Stimulated activated CD8-positive, alpha-beta memory T cell treated with anti-CD3 and anti-CD28 coated beads, Interleukin-4, amount 100 ng/mL, for 48 hours (primary cell): Measurements from ENCODE around the gene UBAC1.
"Not testable (repeated sequence)": the region's sequence is repeated elsewhere in the genome, so short reads cannot be mapped to it uniquely, and the experiment has no call there.

Experiments used
- DNase-seq: peaks from one replicate; pipeline ENCODE4 v3.0.0-alpha.2; 2020

UBAC1 gene

GRCh38 chr9:135911233-135911632, 49.9 kb downstream of the UBAC1 start:
- not testable (repeated sequence) for DNase-seq

GRCh38 chr9:135910757-135911156, 50.4 kb downstream of the UBAC1 start:
- DNase-seq: no peak

GRCh38 chr9:135910216-135910615, 51.0 kb downstream of the UBAC1 start:
- no peak for DNase-seq

GRCh38 chr9:135909371-135909770, 51.8 kb downstream of the UBAC1 start:
- DNase-seq: no peak

GRCh38 chr9:135908754-135909204, 52.4 kb downstream of the UBAC1 start:
- no peak for DNase-seq

GRCh38 chr9:135908093-135908753, 53.0 kb downstream of the UBAC1 start:
- peak; percentile 52 for DNase-seq

- peak; percentile 95 for DNase-seq
Measured at GRCh38 chr9:135907431-135908092, 53.6 kb downstream of the UBAC1 start, which contains the start of gene CAMSAP1. TSS of gene CAMSAP1 (minus strand) at chr9:135907546. CDS start at chr9:135907159, 387 bp downstream.

GRCh38 chr9:135907006-135907430, 54.2 kb downstream of the UBAC1 start:
- DNase-seq: no peak

GRCh38 chr9:135906291-135907005, 54.7 kb downstream of the UBAC1 start:
- DNase-seq: peak; percentile 38

GRCh38 chr9:135905380-135906258, 55.6 kb downstream of the UBAC1 start:
- peak; percentile 77 for DNase-seq

GRCh38 chr9:135903786-135904520, 57.2 kb downstream of the UBAC1 start:
- no peak for DNase-seq

- DNase-seq: no peak
Measured at GRCh38 chr9:135903358-135903656, 57.9 kb downstream of the UBAC1 start.

GRCh38 chr9:135902655-135903357, 58.4 kb downstream of the UBAC1 start:
- no peak for DNase-seq

- no peak for DNase-seq
Measured at GRCh38 chr9:135901826-135902225, 59.3 kb downstream of the UBAC1 start.

GRCh38 chr9:135901031-135901758, 60.0 kb downstream of the UBAC1 start:
- no peak for DNase-seq

GRCh38 chr9:135898634-135899407, 62.4 kb downstream of the UBAC1 start:
- DNase-seq: no peak

- DNase-seq: no peak
Measured at GRCh38 chr9:135896626-135897025, 64.5 kb downstream of the UBAC1 start.

GRCh38 chr9:135896205-135896604, 65.0 kb downstream of the UBAC1 start:
- no peak for DNase-seq

GRCh38 chr9:135895202-135895848, 65.8 kb downstream of the UBAC1 start:
- DNase-seq: no peak
